ENCODE data around the gene HMGCL. TPM values are rescaled to one million over a fixed set of nuclear protein-coding genes. Genes with fewer than 3 reads are reported as not detected.
A peak's percentile ranks its signal among the peaks of the same experiment; 100 is the strongest.

Gene HMGCL
- total and polyA plus RNA-seq, 2 of the 13 experiments (the other 11 are each of a cell fraction or from before 2014, with no cell fraction given): 21.3 to 41.4 TPM

GRCh38 chr1:23825076-23825761 lies at the start of gene HMGCL (continued):
- TF ChIP-seq, protein P1, sequence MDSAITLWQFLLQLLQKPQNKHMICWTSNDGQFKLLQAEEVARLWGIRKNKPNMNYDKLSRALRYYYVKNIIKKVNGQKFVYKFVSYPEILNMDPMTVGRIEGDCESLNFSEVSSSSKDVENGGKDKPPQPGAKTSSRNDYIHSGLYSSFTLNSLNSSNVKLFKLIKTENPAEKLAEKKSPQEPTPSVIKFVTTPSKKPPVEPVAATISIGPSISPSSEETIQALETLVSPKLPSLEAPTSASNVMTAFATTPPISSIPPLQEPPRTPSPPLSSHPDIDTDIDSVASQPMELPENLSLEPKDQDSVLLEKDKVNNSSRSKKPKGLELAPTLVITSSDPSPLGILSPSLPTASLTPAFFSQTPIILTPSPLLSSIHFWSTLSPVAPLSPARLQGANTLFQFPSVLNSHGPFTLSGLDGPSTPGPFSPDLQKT (CRISPR knock-in tag; IDR thresholded peaks at IDR 0.05; ENCODE audit: borderline replicate concordance): 0 out of 2 replicates have a peak, but pooled peaks have one; percentile 55
- TF ChIP-seq ZNF580 (CRISPR knock-in tag; IDR thresholded peaks at IDR 0.05; ENCODE audit: borderline replicate concordance, low read depth): no peak
- TF ChIP-seq ZBTB49 (CRISPR knock-in tag; IDR thresholded peaks at IDR 0.05; ENCODE audit: borderline replicate concordance): no peak
- peak; percentile 99 for TF ChIP-seq TAF1 (CRISPR knock-in tag; IDR thresholded peaks at IDR 0.05)
- peak; percentile 38 for TF ChIP-seq HNRNPLL (IDR thresholded peaks at IDR 0.05; ENCODE audit: low read depth, low read length, poor library complexity, severe bottlenecking)
- TF ChIP-seq SUZ12 (IDR thresholded peaks at IDR 0.05; ENCODE audit: low read depth, low read length): peak; percentile 46; the same call in 1 of the 2 replicates
- TF ChIP-seq, protein P2, sequence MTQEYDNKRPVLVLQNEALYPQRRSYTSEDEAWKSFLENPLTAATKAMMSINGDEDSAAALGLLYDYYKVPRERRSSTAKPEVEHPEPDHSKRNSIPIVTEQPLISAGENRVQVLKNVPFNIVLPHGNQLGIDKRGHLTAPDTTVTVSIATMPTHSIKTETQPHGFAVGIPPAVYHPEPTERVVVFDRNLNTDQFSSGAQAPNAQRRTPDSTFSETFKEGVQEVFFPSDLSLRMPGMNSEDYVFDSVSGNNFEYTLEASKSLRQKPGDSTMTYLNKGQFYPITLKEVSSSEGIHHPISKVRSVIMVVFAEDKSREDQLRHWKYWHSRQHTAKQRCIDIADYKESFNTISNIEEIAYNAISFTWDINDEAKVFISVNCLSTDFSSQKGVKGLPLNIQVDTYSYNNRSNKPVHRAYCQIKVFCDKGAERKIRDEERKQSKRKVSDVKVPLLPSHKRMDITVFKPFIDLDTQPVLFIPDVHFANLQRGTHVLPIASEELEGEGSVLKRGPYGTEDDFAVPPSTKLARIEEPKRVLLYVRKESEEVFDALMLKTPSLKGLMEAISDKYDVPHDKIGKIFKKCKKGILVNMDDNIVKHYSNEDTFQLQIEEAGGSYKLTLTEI (CRISPR knock-in tag; conservative IDR thresholded peaks at IDR 0.05): no peak
- no peak for TF ChIP-seq PAF1 (CRISPR knock-in tag; IDR thresholded peaks at IDR 0.05)
- no peak for TF ChIP-seq ZNF720 (CRISPR knock-in tag; IDR thresholded peaks at IDR 0.05)
- TF ChIP-seq NFYB (CRISPR knock-in tag; IDR thresholded peaks at IDR 0.05): no peak
- no peak for TF ChIP-seq SP140L (CRISPR knock-in tag; IDR thresholded peaks at IDR 0.05; ENCODE audit: borderline replicate concordance)
- peak; percentile 34; the same call in 1 of the 2 replicates for TF ChIP-seq TARDBP (CRISPR knock-in tag; IDR thresholded peaks at IDR 0.05)
- peak; percentile 53; the same call in 1 of the 2 replicates for TF ChIP-seq HDAC2 (CRISPR knock-in tag; IDR thresholded peaks at IDR 0.05)
- TF ChIP-seq RAD51 (IDR thresholded peaks at IDR 0.05; ENCODE audit: borderline replicate concordance): no peak
- TF ChIP-seq ZNF253 (CRISPR knock-in tag; IDR thresholded peaks at IDR 0.05; ENCODE audit: borderline replicate concordance): 0 out of 2 replicates have a peak, but pooled peaks have one; percentile 35
- no peak for TF ChIP-seq NFE2L2 (IDR thresholded peaks at IDR 0.05; ENCODE audit: low read length)
- TF ChIP-seq KDM3A (CRISPR knock-in tag; IDR thresholded peaks at IDR 0.05; ENCODE audit: low read depth): no peak; the same call in 1 of the 2 replicates
- no peak for TF ChIP-seq MIER2 (CRISPR knock-in tag; IDR thresholded peaks at IDR 0.05)
- peak; percentile 88 for TF ChIP-seq ZNF329 (CRISPR knock-in tag; IDR thresholded peaks at IDR 0.05; ENCODE audit: low read depth)
- TF ChIP-seq KLF12 (CRISPR knock-in tag; IDR thresholded peaks at IDR 0.05; ENCODE audit: borderline replicate concordance): peak; percentile 89
- TF ChIP-seq ZNF781 (CRISPR knock-in tag; IDR thresholded peaks at IDR 0.05; ENCODE audit: borderline replicate concordance, not compliant biosample characterization): no peak
- TF ChIP-seq SNAPC5 (CRISPR knock-in tag; IDR thresholded peaks at IDR 0.05; ENCODE audit: borderline replicate concordance): peak; percentile 81; the same call in 1 of the 2 replicates
- TF ChIP-seq ATF5 (CRISPR knock-in tag; IDR thresholded peaks at IDR 0.05; ENCODE audit: low read depth): no peak
- TF ChIP-seq ZNF644 (CRISPR knock-in tag; IDR thresholded peaks at IDR 0.05; ENCODE audit: low read depth): peak; percentile 57; the same call in 1 of the 2 replicates
- peak; percentile 95 for TF ChIP-seq ZNF143 (CRISPR knock-in tag; IDR thresholded peaks at IDR 0.05)
